ENCODE data around the gene NCAN. TPM values are rescaled to one million over a fixed set of nuclear protein-coding genes. Genes with fewer than 3 reads are reported as not detected.

NCAN gene
- total and polyA plus RNA-seq, 2 of the 8 experiments (the other 6 are each of a cell fraction or from before 2014, with no cell fraction given): 2.7 TPM

- peaks cover 0 to under 1% of the 10 kb centered on the region in 2 experiments for H4K20me1 ChIP-seq (replicated peaks in 1 of 2; ENCODE audit: control insufficient read depth in 1 of 2, insufficient read depth in 2 of 2, low read length in 2 of 2)
- no peak overlapping the region for H4K91ac ChIP-seq (replicated peaks; ENCODE audit: insufficient read length, low read length)
- H2AK5ac ChIP-seq (ENCODE audit: low read depth, low read length): no peak overlapping the region
- H2BK20ac ChIP-seq (ENCODE audit: low read length): no peak overlapping the region
- H2BK120ac ChIP-seq (replicated peaks; ENCODE audit: low read depth, low read length): no peak overlapping the region
- no peak overlapping the region for H3K4me2 ChIP-seq (ENCODE audit: insufficient read depth in 1 of 2, low read depth in 2 of 2, low read length in 2 of 2)
- no peak overlapping the region for H2BK15ac ChIP-seq (ENCODE audit: low read length)
- no peak overlapping the region for H2AFZ ChIP-seq (ENCODE audit: low read length)
- no peak overlapping the region for H3K23ac ChIP-seq (ENCODE audit: insufficient read length)
- no peaks in the 10 kb centered on the region for H3K9me3 ChIP-seq (ENCODE audit: insufficient read depth in 2 of 2, low read depth in 1 of 2, low read length in 1 of 2)
- peaks cover 0 to 17% (median 10%) of the 10 kb centered on the region in 4 experiments; a peak in 6 of 7 replicates for H3K4me1 ChIP-seq (replicated peaks in 1 of 4; ENCODE audit: control insufficient read depth in 3 of 4, insufficient read depth in 4 of 4, low read length in 3 of 4)
- no peaks in the 10 kb centered on the region for H3K79me2 ChIP-seq (ENCODE audit: control insufficient read depth in 1 of 2, insufficient read depth in 2 of 2, low read length in 2 of 2)
- peaks cover 21% of the 10 kb centered on the region; the same call in 1 of the 2 replicates for H3K23me2 ChIP-seq (ENCODE audit: low read depth, low read length)
- no peak overlapping the region for H4K5ac ChIP-seq (ENCODE audit: insufficient read length, low read depth, low read length)
- H3K4ac ChIP-seq (replicated peaks; ENCODE audit: insufficient read length, low read depth, low read length): no peak overlapping the region
- no peak overlapping the region for H3K14ac ChIP-seq (ENCODE audit: insufficient read length)
- no peak for DNase-seq (ENCODE audit: low read depth in 1 of 2, low spot score in 2 of 2)
- POLR2A ChIA-PET (ENCODE audit: partially characterized antibody): interaction anchor here (1.6 kb wide), 1 partner anchor 15 kb away, joined by 4 read pairs; no protein-coding TSS in a partner anchor
- H3K9ac ChIP-seq (replicated peaks in 1 of 4; ENCODE audit: extremely low read depth in 1 of 4, low read depth in 3 of 4, low read length in 3 of 4): no peak overlapping the region
- no peaks in the 10 kb centered on the region for H3K36me3 ChIP-seq (ENCODE audit: control insufficient read depth in 2 of 4, insufficient read depth in 4 of 4, low read length in 3 of 4)
- no peak overlapping the region for H3K56ac ChIP-seq (replicated peaks; ENCODE audit: insufficient read length, low read depth, low read length)
- H2BK12ac ChIP-seq (ENCODE audit: low read depth, low read length): no peak overlapping the region
- CTCF ChIA-PET (ENCODE audit: partially characterized antibody): interaction anchor here (1.2 kb wide), 1 partner anchor 40 kb away, joined by 3 read pairs; no protein-coding TSS in a partner anchor
- no peak overlapping the region for H3K4me3 ChIP-seq (ENCODE audit: extremely low read depth in 1 of 4, insufficient read depth in 2 of 4, low read depth in 3 of 4, low read length in 4 of 4)
- no peak overlapping the region for H2BK5ac ChIP-seq (ENCODE audit: low read depth, low read length)
- no peak for FAIRE-seq
- peaks cover 3 to 23% (median 15%) of the 10 kb centered on the region in 4 experiments for H3K27me3 ChIP-seq (replicated peaks in 1 of 4; ENCODE audit: control insufficient read depth in 3 of 4, extremely low read depth in 1 of 4, insufficient read depth in 3 of 4, low read length in 3 of 4)
- peaks cover 6% of the 10 kb centered on the region for H3K79me1 ChIP-seq (ENCODE audit: low read depth, low read length)
- no peak overlapping the region for H3K27ac ChIP-seq (ENCODE audit: low read depth, low read length)
- no peak overlapping the region for H3K18ac ChIP-seq (ENCODE audit: extremely low read depth, low read length)
- H4K8ac ChIP-seq (ENCODE audit: extremely low read depth, insufficient read depth, low read length): no peak overlapping the region
- WGBS, 2 experiments (ENCODE audit: extremely low coverage in 1 of 2, insufficient coverage in 1 of 2, insufficient read length in 1 of 2, insufficient replicate concordance in 2 of 2, low coverage in 1 of 2, low lambda C conversion rate in 2 of 2, missing lambda C conversion rate in 1 of 2): 84 to 100% methylated on average over 1 to 7 of the region's 7 CpGs
- TF ChIP-seq CEBPB (IDR thresholded peaks at IDR 0.05; ENCODE audit: low read depth, low read length): no peak
- no peak for TF ChIP-seq USF2 (IDR thresholded peaks at IDR 0.05; ENCODE audit: low read length)
- TF ChIP-seq CREB1 (IDR thresholded peaks at IDR 0.05): no peak
- no peak for TF ChIP-seq NRF1 (IDR thresholded peaks at IDR 0.05; ENCODE audit: low read depth, low read length)
- no peak for TF ChIP-seq SIRT6 (IDR thresholded peaks at IDR 0.05; ENCODE audit: low read length)
- no peak for TF ChIP-seq POLR2AphosphoS5 (IDR thresholded peaks at IDR 0.05; ENCODE audit: low read depth, low read length)
- TF ChIP-seq SIN3A (conservative IDR thresholded peaks at IDR 0.05 in 1 of 2, IDR thresholded peaks at IDR 0.05 in 1 of 2; ENCODE audit: low read depth in 1 of 2, low read length in 2 of 2): no peak
- no peak for TF ChIP-seq SUZ12 (IDR thresholded peaks at IDR 0.05; ENCODE audit: low read length)
- TF ChIP-seq TAF7 (optimal IDR thresholded peaks at IDR 0.05; ENCODE audit: borderline replicate concordance, low read depth, low read length): no peak
- no peak for TF ChIP-seq CTCF (IDR thresholded peaks at IDR 0.05; ENCODE audit: control extremely low read depth in 1 of 3, insufficient read depth in 1 of 3, low read depth in 1 of 3, low read length in 3 of 3)
Measured at GRCh38 chr19:19263886-19264487, 52.2 kb downstream of the NCAN start.
